ENCODE data around the gene AUTS2.

AUTS2 gene

GRCh38 chr7:70318511-70318910, 720.2 kb downstream of the AUTS2 start:
- no peak overlapping the region for H3K4me3 ChIP-seq (ENCODE audit: low read depth, low read length)
- no peak for TF ChIP-seq CTCF (IDR thresholded peaks at IDR 0.05; ENCODE audit: borderline replicate concordance, insufficient read depth, low read depth, low read length)

GRCh38 chr7:70319057-70319456, 720.8 kb downstream of the AUTS2 start:
- no peak for TF ChIP-seq CTCF (IDR thresholded peaks at IDR 0.05; ENCODE audit: borderline replicate concordance, insufficient read depth, low read depth, low read length)
- no peak overlapping the region for H3K4me3 ChIP-seq (ENCODE audit: low read depth, low read length)

- TF ChIP-seq CTCF (IDR thresholded peaks at IDR 0.05; ENCODE audit: borderline replicate concordance, insufficient read depth, low read depth, low read length): no peak
- no peak overlapping the region for H3K4me3 ChIP-seq (ENCODE audit: low read depth, low read length)
Observed at GRCh38 chr7:70321016-70321590, 722.8 kb downstream of the AUTS2 start.

- no peak for TF ChIP-seq CTCF (IDR thresholded peaks at IDR 0.05; ENCODE audit: borderline replicate concordance, insufficient read depth, low read depth, low read length)
- no peak overlapping the region for H3K4me3 ChIP-seq (ENCODE audit: low read depth, low read length)
Observed at GRCh38 chr7:70322856-70323255, 724.6 kb downstream of the AUTS2 start.

- no peak overlapping the region for H3K4me3 ChIP-seq (ENCODE audit: low read depth, low read length)
- no peak for TF ChIP-seq CTCF (IDR thresholded peaks at IDR 0.05; ENCODE audit: borderline replicate concordance, insufficient read depth, low read depth, low read length)
Observed at GRCh38 chr7:70325509-70326101, 727.3 kb downstream of the AUTS2 start.

- H3K4me3 ChIP-seq (ENCODE audit: low read depth, low read length): no peak overlapping the region
- TF ChIP-seq CTCF (IDR thresholded peaks at IDR 0.05; ENCODE audit: borderline replicate concordance, insufficient read depth, low read depth, low read length): no peak
Observed at GRCh38 chr7:70334295-70334694, 736.0 kb downstream of the AUTS2 start.

- no peak overlapping the region for H3K4me3 ChIP-seq (ENCODE audit: low read depth, low read length)
- no peak for TF ChIP-seq CTCF (IDR thresholded peaks at IDR 0.05; ENCODE audit: borderline replicate concordance, insufficient read depth, low read depth, low read length)
Observed at GRCh38 chr7:70334871-70335270, 736.6 kb downstream of the AUTS2 start.

All from GM12875 (cell line).